ENCODE data around the gene CCAR1.
A peak's percentile ranks its signal among the peaks of the same experiment; 100 is the strongest.
"Not testable (repeated sequence)": the region's sequence is repeated elsewhere in the genome, so short reads cannot be mapped to it uniquely, and the experiment has no call there.

CCAR1 gene, protein sequence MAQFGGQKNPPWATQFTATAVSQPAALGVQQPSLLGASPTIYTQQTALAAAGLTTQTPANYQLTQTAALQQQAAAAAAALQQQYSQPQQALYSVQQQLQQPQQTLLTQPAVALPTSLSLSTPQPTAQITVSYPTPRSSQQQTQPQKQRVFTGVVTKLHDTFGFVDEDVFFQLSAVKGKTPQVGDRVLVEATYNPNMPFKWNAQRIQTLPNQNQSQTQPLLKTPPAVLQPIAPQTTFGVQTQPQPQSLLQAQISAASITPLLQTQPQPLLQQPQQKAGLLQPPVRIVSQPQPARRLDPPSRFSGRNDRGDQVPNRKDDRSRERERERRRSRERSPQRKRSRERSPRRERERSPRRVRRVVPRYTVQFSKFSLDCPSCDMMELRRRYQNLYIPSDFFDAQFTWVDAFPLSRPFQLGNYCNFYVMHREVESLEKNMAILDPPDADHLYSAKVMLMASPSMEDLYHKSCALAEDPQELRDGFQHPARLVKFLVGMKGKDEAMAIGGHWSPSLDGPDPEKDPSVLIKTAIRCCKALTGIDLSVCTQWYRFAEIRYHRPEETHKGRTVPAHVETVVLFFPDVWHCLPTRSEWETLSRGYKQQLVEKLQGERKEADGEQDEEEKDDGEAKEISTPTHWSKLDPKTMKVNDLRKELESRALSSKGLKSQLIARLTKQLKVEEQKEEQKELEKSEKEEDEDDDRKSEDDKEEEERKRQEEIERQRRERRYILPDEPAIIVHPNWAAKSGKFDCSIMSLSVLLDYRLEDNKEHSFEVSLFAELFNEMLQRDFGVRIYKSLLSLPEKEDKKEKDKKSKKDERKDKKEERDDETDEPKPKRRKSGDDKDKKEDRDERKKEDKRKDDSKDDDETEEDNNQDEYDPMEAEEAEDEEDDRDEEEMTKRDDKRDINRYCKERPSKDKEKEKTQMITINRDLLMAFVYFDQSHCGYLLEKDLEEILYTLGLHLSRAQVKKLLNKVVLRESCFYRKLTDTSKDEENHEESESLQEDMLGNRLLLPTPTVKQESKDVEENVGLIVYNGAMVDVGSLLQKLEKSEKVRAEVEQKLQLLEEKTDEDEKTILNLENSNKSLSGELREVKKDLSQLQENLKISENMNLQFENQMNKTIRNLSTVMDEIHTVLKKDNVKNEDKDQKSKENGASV

GRCh38 chr10:68720793-68721672, at the start of gene CCAR1:
Gene CCAR1 (plus strand): TSS chr10:68721239. CDS start chr10:68722505, 1,266 bp downstream.
- peak; percentile 96 for DNase-seq

DNA sequence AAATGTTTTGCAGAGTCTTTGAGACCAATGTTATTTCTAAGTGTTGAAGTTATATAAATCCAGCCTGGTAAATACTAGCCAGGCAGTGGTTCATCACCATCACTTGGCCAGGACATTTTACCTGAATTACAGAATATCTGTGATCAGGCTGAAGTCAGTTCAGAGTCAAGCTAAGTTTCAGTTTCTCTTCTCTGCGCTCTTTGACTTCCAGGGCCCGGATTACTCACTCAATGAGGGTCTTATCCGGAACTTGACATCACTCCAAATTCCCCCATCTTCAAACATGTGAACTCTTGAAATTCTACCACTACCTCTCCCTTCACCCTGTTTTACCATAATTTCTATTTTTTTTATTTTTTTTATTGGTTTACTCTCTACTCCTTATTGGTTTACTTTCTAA, 36.6 kb upstream of the CCAR1 start:
- DNase-seq, result peak; percentile 7

DNA sequence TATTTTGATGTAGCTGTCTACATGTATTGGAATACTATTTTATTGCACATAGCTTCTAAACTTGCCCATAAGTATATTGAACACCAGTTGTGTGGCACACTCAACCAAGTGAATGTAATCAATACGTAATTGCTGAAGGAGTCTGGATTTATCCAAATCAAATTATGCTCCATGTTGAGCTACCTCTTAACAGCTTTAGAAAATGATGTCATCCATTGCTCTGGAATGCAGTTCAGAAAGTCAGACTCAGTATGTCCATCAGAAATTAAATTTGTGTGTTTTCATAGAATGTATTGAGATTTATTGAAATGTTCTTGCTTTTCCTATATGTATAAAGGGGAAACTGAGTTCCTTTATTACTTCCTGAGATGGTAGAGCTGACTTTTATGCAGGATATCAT, 25.0 kb upstream of the CCAR1 start:
- no peak for DNase-seq

- DNase-seq, result no peak
These were observed 23.9 kb upstream of the CCAR1 start for GRCh38 chr10:68697106-68697505.

GRCh38 chr10:68700197-68700596, 20.8 kb upstream of the CCAR1 start:
- DNase-seq, result no peak

- no peak for DNase-seq
These were observed 15.5 kb upstream of the CCAR1 start for GRCh38 chr10:68705548-68705947.

DNA sequence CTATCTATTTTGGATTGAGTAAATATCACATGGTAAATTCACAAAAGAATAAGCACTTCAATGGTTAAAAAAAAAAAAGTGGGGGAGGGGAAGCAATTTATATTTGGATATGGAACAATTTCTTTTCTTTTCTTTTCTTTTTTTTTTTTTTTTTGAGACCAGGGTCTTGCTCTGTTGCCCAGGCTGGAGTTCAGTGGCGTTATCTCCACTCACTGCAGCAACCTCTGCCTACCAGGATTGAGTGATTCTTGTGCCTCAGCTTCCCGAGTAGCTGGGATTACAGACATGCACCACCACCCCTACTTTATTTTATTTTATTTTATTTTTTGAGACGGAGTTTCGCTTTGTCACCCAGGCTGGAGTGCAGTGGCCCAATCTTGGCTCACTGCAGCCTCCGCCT, 12.1 kb upstream of the CCAR1 start:
- not testable (repeated sequence) for DNase-seq

- DNase-seq, result not testable (repeated sequence)
These were observed 8.0 kb upstream of the CCAR1 start for GRCh38 chr10:68713065-68713464.

DNA sequence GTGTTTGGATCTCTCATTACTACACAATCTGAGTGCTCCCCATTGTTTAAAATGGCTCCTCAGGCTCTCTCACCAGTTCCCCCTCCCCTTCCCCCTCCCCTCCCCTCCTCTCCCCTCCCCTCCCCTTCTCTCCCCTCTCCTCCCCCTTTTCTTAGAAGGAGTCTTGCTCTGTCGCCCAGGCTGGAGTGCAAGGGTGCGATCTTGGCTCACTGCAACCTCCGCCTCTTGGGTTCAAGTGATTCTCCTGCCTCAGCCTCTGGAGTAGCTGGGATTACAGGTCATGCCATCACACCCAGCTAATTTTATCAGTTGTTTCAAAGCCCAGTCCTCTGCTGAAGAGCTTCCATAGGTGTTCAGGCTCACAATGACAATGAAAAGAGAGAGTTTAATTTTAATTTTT, 3.6 kb upstream of the CCAR1 start:
- DNase-seq, result no peak

DNA sequence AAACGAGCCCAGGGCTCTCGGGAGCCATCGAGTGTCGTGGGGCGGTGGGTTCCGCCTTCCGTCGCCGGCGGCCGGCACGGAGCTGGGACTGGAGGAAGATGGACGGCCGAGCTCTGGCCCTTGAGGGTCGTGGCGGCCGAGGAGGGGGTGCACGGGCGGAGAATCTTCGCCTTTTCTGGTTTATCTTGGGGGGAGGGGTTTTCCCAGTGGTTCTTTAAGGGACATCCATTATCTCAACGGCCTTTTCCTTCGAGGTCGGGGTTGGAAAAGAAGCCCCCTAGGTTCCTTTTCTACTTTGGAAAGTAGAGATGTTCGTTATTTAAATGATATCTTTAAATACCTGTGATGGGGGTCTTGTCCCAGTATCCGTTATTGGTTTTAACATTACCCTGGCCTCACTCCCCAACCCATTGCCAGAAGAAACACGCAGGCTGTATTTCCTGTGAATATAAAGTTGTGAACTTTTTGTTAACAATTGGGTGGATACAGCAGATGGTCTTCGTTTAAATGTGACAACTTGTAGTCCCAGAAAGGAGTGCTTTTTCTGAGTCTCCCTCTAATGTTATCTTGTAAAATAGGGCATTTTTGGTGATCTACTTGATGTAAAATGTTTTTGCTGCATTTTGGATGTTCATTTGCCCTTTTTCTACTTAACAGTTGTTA, 765 bp downstream of the CCAR1 start:
- DNase-seq, result no peak

DNA sequence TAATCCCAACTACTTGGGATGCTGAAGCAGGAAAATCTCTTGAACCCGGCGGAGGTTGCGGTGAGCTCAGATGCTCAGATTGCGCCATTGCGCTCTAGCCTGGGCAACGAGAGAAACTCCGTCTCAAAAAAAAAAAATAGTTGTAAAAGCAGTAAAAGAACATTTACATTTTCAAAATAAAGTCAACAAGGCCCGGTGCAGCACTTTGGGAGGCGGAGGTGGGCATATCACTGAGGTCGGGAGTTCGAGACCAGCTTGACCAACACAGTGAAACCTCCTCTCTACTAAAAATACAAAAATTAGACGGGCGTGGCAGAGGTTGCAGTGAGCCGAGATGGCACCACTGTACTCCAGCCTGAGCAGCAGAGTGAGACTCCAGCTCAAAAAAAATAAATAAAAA, 4.0 kb downstream of the CCAR1 start:
- DNase-seq, result no peak

- DNase-seq, result no peak
These were observed 6.1 kb downstream of the CCAR1 start for GRCh38 chr10:68727146-68727545.

GRCh38 chr10:68732651-68733050, 11.6 kb downstream of the CCAR1 start:
- no peak for DNase-seq

GRCh38 chr10:68734349-68734748, 13.3 kb downstream of the CCAR1 start:
- DNase-seq, result no peak

GRCh38 chr10:68735119-68735518, 14.1 kb downstream of the CCAR1 start:
- no peak for DNase-seq

- not testable (repeated sequence) for DNase-seq
These were observed 14.7 kb downstream of the CCAR1 start for GRCh38 chr10:68735739-68736138.

DNA sequence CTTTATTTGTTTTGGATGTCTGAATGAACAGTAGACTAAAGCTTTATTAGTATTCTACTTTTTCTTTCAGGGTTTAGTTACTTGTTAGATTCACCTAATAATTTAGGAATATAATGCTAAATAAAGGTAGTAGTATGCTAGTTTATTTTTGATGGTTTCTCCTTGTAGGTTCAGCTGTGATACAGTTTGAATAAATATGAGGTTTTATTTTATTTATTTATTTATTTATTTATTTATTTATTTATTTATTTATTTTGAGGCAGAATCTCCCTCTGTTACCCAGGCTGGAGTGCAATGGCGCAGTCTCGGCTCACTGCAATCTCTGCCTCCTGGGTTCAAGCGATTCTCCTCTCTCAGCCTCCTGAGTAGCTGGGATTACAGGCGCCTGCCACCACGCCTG, 19.6 kb downstream of the CCAR1 start:
- DNase-seq, result not testable (repeated sequence)

DNA sequence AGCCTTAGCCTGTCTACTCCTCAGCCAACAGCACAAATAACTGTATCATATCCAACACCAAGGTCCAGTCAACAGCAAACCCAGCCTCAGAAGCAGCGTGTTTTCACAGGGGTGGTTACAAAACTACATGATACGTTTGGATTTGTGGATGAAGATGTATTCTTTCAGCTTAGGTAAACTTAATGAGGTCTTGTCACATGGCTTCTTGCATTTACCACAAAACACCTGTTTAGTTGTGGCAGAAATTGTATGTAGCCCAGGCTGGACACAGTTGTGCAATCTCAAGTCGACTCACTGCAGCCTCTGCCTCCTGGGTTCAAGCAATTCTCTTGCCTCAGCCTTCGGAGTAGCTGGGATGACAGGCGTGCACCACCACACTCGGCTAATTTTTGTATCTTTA, 21.4 kb downstream of the CCAR1 start:
- DNase-seq, result no peak

- no peak for DNase-seq
These were observed 31.8 kb downstream of the CCAR1 start for GRCh38 chr10:68752711-68753350.

- DNase-seq, result no peak
These were observed 35.2 kb downstream of the CCAR1 start for GRCh38 chr10:68756246-68756645.

DNA sequence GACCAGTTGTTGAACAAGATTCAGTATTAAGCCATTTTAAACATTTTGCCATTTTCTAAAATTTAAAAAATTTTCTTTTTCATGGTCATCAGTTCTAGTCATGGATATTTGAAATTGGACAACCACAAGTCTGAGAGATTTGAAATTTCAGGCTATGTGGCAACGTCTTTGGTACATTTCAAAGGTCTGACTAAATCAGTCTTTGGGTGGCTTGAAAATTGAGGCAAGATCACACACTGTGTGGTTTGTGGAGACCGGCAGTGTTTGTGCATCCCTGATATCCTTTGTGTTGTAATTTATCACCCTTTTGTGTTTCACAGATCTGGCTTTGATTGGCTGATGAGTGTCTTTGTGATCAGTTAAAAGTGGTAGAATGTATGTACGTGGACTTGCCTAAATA, 35.7 kb downstream of the CCAR1 start:
- no peak for DNase-seq
